ENCODE measurements around the gene KBTBD12.

The KBTBD12 gene

DNA sequence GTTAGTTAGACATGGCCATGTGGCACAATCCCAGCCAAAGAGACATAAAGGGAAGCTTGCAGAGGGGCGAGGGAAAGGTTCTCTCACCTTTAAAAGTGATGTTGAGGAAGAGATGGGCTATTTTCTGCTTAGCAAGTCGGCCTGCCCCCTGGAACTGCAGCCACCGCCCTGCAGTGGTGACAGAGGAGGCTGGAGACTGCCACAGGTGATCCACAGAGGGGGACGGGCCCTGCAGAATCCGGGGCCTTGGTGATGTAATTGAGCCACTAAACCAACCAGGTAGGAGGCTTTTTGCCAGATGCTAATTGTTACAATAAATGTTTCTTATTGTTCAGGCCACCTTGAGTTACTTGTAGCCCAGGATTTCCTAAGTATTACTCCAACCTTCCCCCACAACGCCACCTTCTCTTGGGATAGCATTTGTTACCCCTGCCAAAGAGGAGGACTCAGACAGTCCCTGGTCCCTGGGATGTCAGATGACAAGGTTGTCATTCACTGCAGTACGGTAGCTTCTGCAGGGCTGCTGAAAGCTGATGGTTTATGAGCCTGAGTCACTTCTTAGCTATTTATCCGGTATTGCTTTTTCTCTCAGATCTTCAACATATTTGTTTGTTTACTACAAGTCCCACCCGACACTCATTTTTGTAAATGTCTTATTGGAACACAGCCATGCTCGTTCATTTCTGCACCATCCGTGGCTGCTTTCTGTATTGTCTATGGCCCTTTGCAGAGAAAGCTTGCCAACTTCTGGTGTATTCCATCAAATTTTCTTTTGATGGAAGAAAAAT is 73.9 kb downstream of the KBTBD12 start:
- no peak overlapping the region for H3K4me3 ChIP-seq (replicated peaks; ENCODE audit: low read depth, low read length)
- no peak for DNase-seq (ENCODE audit: low read depth)
- TF ChIP-seq, protein P1, sequence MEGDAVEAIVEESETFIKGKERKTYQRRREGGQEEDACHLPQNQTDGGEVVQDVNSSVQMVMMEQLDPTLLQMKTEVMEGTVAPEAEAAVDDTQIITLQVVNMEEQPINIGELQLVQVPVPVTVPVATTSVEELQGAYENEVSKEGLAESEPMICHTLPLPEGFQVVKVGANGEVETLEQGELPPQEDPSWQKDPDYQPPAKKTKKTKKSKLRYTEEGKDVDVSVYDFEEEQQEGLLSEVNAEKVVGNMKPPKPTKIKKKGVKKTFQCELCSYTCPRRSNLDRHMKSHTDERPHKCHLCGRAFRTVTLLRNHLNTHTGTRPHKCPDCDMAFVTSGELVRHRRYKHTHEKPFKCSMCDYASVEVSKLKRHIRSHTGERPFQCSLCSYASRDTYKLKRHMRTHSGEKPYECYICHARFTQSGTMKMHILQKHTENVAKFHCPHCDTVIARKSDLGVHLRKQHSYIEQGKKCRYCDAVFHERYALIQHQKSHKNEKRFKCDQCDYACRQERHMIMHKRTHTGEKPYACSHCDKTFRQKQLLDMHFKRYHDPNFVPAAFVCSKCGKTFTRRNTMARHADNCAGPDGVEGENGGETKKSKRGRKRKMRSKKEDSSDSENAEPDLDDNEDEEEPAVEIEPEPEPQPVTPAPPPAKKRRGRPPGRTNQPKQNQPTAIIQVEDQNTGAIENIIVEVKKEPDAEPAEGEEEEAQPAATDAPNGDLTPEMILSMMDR (IDR thresholded peaks at IDR 0.05; ENCODE audit: low read length, missing control alignments) = no peak

GRCh38 chr3:127990051-127990450 is 75.0 kb downstream of the KBTBD12 start:
- no peak for DNase-seq (ENCODE audit: low read depth)
- TF ChIP-seq, protein P1 (IDR thresholded peaks at IDR 0.05; ENCODE audit: low read length, missing control alignments) = no peak
- no peak overlapping the region for H3K4me3 ChIP-seq (replicated peaks; ENCODE audit: low read depth, low read length)

DNA sequence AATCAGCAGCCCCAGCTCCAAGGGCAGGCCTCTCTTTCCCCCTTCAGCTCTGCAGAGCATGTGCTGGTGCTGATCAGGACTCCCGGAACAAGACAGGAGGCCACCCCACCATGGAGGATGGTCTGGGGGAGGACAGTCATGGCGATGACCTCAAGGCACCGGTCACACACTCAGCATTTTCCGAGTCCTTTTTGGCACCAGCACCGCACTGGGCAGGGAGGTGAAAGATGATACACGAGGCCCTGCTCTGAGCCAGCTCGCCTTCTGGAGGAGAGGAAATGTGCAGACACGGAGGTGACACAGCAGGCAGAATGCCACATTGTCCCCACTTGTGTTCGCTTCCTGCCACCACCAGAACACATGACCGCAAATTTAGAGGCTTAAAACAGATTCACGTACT is 75.4 kb downstream of the KBTBD12 start:
- H3K4me3 ChIP-seq (replicated peaks; ENCODE audit: low read depth, low read length) = no peak overlapping the region
- TF ChIP-seq, protein P1 (IDR thresholded peaks at IDR 0.05; ENCODE audit: low read length, missing control alignments) = no peak
- no peak for DNase-seq (ENCODE audit: low read depth)

DNA sequence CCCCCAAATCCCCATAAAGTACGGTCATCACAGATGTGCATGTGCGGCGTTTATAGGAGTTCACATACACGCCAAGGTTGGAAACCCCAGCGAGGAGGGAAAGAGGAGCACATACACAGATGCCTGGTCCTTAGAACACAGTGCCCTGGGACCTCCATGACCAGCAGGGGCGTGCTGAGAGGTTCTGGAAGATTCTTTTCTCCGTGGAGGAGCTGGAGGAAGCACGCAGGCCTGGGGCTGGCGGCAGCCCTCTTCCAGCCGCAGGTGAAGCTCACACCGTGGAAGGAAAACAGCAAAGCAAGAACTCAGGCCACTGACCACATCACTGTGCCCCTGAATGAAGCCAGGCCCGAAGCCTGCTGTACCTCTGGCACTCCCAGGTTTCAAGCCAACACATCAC is 76.2 kb downstream of the KBTBD12 start:
- TF ChIP-seq, protein P1 (IDR thresholded peaks at IDR 0.05; ENCODE audit: low read length, missing control alignments) = no peak
- H3K4me3 ChIP-seq (replicated peaks; ENCODE audit: low read depth, low read length) = no peak overlapping the region
- DNase-seq (ENCODE audit: low read depth) = no peak

DNA sequence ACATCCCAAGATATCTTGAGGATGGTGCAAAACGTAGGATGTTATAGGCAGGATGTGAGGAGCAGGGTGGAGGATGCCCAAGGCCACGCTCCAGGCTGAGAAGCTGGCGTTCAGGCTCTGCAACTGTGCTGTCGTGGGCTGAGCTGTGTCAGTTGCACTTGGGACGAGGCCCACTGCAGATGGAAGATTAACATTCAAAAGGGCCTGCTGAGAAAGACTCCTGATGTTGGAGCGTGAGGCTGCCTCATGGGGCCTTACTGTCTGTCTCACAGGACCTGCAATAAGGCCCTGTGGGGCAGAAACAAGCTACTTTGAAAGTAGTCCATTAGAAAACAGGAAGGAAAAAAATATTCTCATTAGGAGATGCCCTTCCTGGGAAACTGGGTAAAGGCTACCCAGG is 76.6 kb downstream of the KBTBD12 start:
- H3K4me3 ChIP-seq (replicated peaks; ENCODE audit: low read depth, low read length) = no peak overlapping the region
- DNase-seq (ENCODE audit: low read depth) = no peak
- TF ChIP-seq, protein P1 (IDR thresholded peaks at IDR 0.05; ENCODE audit: low read length, missing control alignments) = no peak

DNA sequence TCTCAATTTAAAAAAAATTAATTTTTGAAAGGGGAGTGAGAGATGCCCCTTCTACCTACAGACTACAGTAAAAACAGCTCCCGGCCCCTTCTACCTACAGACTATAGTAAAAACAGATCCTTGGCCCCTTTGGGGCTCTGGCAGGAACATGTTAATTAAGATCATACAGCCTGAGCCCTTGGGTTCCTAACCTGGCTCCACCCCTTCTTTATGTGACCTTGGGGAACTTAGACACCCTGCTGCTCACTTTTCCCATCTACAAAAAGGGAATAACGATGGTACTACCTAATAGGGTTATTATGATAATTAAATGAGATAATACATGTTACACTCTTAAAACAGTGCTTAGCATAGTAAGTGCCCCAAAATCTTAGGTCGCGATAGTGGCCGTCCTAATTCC is 77.1 kb downstream of the KBTBD12 start:
- DNase-seq (ENCODE audit: low read depth) = no peak
- TF ChIP-seq, protein P1 (IDR thresholded peaks at IDR 0.05; ENCODE audit: low read length, missing control alignments) = no peak
- no peak overlapping the region for H3K4me3 ChIP-seq (replicated peaks; ENCODE audit: low read depth, low read length)

- TF ChIP-seq, protein P1 (IDR thresholded peaks at IDR 0.05; ENCODE audit: low read length, missing control alignments) = no peak
- no peak for DNase-seq (ENCODE audit: low read depth)
- H3K4me3 ChIP-seq (replicated peaks; ENCODE audit: low read depth, low read length) = no peak overlapping the region
These were observed 79.0 kb downstream of the KBTBD12 start for GRCh38 chr3:127994011-127994410.

All from fibroblast of pulmonary artery (primary cell).